ENCODE results near the gene ANO8.

ANO8 gene

DNA sequence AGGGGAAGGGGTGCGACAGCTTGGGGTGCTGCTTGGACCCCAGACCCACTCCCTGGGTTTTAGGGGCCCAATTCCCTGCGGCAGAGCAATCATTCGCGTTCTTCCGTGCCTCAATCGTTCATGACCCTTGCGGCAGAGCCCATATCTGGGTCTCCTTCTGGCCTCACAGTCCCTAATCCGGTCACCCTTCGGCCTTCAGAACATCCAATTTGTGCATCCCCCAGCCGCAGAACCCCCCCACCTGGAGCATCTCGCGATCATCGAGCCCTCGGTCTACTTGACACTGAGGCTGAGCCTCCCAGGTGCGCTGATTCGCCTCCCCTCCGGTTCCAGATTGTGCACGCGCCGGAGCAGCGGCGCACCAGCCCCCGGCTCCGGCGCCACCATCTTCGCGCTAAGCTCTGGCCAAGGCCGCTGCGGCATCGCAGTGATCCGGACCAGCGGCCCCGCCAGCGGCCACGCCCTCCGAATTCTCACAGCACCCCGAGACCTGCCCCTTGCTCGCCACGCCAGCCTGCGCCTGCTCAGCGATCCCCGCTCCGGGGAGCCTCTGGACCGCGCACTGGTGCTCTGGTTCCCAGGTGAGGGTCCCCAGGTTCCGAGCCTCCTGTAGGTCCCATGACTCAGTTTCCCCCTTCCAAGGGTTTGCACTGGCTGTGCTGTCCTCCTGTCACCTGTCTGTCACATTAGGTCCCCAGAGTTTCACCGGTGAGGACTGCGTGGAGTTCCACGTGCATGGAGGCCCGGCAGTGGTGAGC, 3.2 kb upstream of the ANO8 start:
- peak overlapping the region; percentile 82 for H3K4me3 ChIP-seq (ENCODE audit: low read depth, low read length)
- TF ChIP-seq, protein P1, sequence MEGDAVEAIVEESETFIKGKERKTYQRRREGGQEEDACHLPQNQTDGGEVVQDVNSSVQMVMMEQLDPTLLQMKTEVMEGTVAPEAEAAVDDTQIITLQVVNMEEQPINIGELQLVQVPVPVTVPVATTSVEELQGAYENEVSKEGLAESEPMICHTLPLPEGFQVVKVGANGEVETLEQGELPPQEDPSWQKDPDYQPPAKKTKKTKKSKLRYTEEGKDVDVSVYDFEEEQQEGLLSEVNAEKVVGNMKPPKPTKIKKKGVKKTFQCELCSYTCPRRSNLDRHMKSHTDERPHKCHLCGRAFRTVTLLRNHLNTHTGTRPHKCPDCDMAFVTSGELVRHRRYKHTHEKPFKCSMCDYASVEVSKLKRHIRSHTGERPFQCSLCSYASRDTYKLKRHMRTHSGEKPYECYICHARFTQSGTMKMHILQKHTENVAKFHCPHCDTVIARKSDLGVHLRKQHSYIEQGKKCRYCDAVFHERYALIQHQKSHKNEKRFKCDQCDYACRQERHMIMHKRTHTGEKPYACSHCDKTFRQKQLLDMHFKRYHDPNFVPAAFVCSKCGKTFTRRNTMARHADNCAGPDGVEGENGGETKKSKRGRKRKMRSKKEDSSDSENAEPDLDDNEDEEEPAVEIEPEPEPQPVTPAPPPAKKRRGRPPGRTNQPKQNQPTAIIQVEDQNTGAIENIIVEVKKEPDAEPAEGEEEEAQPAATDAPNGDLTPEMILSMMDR (IDR thresholded peaks at IDR 0.05; ENCODE audit: insufficient read depth, low read depth, low read length, missing control alignments) = no peak
- peak; percentile 71 for DNase-seq (ENCODE audit: low read depth)

DNA sequence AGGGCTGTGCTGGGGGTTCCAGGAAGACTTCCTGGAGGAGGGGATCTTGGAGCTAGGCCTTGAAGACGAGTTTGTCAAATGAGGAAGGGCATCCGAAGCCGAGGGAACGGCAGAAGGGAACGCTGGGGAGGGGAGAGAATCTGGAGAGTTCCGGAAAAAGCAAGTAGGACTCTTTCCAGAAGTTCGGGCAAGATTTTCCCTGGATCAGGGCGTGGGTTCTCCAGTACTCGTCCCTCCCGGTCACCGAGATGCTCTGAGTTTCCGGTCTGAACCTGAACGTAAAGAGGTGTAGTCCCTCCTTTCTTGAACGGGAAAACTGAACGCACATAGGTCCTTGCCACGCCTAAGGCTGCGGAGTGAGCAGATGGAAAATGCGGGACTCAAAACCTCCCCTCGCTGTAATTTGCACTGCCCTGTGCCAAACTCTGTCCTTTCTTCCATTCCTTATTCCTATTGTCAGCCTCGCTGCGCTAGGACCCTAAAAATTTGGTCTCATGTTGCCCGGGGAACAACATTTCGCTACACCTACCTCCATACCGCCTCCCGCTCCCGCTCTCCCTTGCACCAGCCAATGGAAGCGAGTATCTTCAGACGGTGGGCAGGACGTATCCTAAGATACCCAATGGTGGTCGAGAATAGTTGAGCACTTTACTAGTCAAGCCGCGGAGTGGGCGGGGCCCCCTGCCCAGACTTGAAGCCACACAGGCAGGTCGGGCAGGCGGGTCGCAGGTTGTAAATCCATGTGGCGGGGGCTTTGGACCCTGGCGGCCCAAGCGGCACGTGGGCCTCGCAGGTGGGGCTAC, 2.4 kb upstream of the ANO8 start, which contains the start of gene GTPBP3:
GTPBP3 (plus strand) TSS at position 682 of the 803 bp plus-strand sequence; CDS start at position 741, 59 bp downstream.
- TF ChIP-seq, protein P1 (IDR thresholded peaks at IDR 0.05; ENCODE audit: insufficient read depth, low read depth, low read length, missing control alignments) = no peak
- DNase-seq (ENCODE audit: low read depth) = peak; percentile 99
- peak within 1 kb of the TSS; percentile 82 for H3K4me3 ChIP-seq (ENCODE audit: low read depth, low read length)

DNA sequence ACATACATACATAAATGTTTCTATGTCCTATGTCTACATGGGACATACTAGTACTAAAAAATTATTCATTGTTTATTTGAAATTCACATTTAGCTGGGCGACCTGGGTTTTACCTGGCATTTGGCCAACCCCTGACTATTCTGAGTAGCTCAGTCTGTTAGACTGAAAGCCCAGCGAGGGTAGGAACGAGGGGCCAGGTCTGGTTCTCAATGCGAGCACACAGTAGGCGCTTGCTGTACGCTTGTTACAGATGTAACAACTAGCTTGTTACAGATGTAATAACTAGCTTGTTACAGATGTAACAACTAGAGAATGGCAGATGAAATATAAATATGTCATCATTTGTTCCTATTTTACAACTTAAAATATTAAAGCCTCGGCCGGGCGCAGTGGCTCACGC, 920 bp upstream of the ANO8 start:
- no peak overlapping the region for H3K4me3 ChIP-seq (ENCODE audit: low read depth, low read length)
- DNase-seq (ENCODE audit: low read depth) = no peak
- TF ChIP-seq, protein P1 (IDR thresholded peaks at IDR 0.05; ENCODE audit: insufficient read depth, low read depth, low read length, missing control alignments) = no peak

DNA sequence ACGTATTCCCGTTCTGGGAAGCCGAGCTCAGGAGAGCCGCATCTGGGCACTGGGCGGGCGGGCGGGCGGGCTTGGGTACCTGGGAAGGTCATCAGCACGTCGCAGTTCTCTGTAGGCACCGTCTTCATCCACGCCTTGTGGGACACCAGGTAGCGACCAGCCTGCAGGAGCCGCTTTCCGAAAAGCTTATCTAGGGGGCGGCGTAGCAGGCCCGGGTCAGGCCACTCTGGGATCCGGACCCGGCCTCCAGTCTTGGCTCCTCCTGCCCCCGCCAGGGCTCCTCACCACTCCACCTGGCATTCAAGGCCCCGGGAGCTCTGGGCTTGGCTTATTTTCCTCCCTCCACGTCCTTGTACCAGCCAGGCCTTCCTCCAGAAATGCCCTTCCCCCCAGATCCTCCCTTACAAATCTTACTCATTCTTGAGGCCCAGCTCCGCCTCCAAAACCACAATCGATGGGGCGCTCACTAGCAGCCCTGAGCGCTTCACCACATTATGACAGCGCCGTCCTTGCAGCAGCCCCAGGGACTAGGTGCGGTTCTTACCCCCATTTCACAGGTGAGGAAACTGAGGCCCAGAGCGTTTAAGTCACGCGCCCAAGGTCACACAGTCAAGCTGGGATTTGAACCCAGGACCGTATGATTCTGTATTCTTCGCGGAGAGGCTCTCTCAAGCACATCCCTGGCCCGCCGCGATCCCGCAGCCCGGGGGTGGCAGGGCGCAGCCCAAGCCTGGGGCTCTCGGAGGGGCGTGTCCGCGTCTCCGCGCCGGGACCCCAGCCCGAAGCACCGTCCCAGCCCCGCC, 843 bp downstream of the ANO8 start:
- DNase-seq (ENCODE audit: low read depth) = peak; percentile 86
- peak overlapping the region; percentile 69 for H3K4me3 ChIP-seq (ENCODE audit: low read depth, low read length)
- TF ChIP-seq, protein P1 (IDR thresholded peaks at IDR 0.05; ENCODE audit: insufficient read depth, low read depth, low read length, missing control alignments) = no peak

GRCh38 chr19:17332677-17333581, 1.7 kb downstream of the ANO8 start:
- peak; percentile 71 for DNase-seq (ENCODE audit: low read depth)
- no peak overlapping the region for H3K4me3 ChIP-seq (ENCODE audit: low read depth, low read length)
- TF ChIP-seq, protein P1 (IDR thresholded peaks at IDR 0.05; ENCODE audit: insufficient read depth, low read depth, low read length, missing control alignments) = no peak

DNA sequence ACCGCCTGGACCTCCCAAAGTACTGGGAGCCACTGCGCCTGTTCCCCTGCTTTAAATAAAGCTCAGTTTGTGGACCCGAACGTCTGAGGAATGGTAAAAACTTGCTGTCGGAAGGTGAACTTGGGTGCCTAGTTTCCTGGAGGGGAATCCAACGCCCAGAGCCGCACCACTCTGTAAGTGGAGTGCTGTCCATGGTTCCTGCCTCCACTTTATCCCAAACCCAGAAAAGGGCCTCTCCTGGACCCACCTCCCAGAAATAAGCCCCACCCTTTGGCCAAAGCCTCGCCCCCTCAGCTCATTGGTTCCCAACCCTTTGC, 2.3 kb downstream of the ANO8 start:
- no peak overlapping the region for H3K4me3 ChIP-seq (ENCODE audit: low read depth, low read length)
- TF ChIP-seq, protein P1 (IDR thresholded peaks at IDR 0.05; ENCODE audit: insufficient read depth, low read depth, low read length, missing control alignments) = no peak
- DNase-seq (ENCODE audit: low read depth) = no peak
